Activated CD4-positive, alpha-beta T cell treated with anti-CD3 and anti-CD28 coated beads, Interleukin-2, amount 10 ng/mL, durations not matched to agents 24 days and 14 days (primary cell): ENCODE measurements around the gene ZNF518A. TPM values are rescaled to one million over a fixed set of nuclear protein-coding genes. Genes with fewer than 3 reads are reported as not detected.
"Not testable (repeated sequence)": the region's sequence is repeated elsewhere in the genome, so short reads cannot be mapped to it uniquely, and the experiment has no call there.

Source experiments
- DNase-seq: peaks from one replicate; pipeline ENCODE4 v3.0.0; 2022
- H3K27ac Mint-ChIP-seq: one replicate; pipeline ENCODE4 v1.8.0; 2022; ENCODE audit warnings: mild to moderate bottlenecking, mixed read lengths
- H3K27me3 Mint-ChIP-seq: one replicate; pipeline ENCODE4 v1.8.0; 2022; ENCODE audit warnings: mixed read lengths
- H3K36me3 Mint-ChIP-seq: one replicate; pipeline ENCODE4 v1.8.0; 2022; ENCODE audit warnings: low read depth, mild to moderate bottlenecking, mixed read lengths
- H3K4me1 Mint-ChIP-seq: one replicate; pipeline ENCODE4 v1.8.0; 2021; ENCODE audit warnings: mixed read lengths
- H3K4me3 Mint-ChIP-seq: one replicate; pipeline ENCODE4 v1.8.0; 2022; ENCODE audit warnings: mild to moderate bottlenecking, moderate library complexity, mixed read lengths
- H3K9me3 Mint-ChIP-seq: one replicate; pipeline ENCODE4 v1.8.0; 2021; ENCODE audit warnings: mixed read lengths
- intact Hi-C: fragments of 100-400 bp; cut with micrococcal nuclease; formaldehyde crosslinking; loops from one replicate; pipeline ENCODE4 v1.15.1; 2023
- total RNA-seq: library from RNA; stranded (reverse); gene quantifications from 2 replicates; pipeline ENCODE4 v1.2.3, GENCODE V29; 2022

ZNF518A gene
- total RNA-seq, 1 donor from 2014 or later: 16.9 TPM

DNA sequence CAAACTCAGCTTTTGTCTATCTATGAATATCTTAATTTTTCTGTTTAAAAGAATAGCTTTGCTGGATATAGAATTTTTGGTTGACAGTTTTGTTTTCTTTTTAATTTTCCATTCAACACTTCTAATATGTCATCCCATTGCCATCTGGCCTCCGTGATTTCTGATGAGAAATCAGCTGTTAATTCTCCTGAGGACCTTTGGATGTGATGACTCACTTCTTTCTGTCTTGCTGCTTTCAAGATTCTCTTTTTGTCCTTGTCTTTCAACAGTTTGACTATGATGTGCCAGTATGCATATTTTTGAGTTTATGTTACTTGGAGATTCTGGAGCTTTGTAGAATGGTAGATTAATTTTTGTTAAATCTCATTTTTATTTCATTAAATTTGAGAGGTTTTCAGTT, 38.4 kb downstream of the ZNF518A start:
- Mint-ChIP-seq H3K36me3 (peaks cover 5% of the 10 kb centered on the region), H3K4me3 (no peak overlapping the region), H3K4me1 (no peaks in the 10 kb centered on the region), H3K9me3 (peaks cover 17% of the 10 kb centered on the region), H3K27me3 (peaks cover 3% of the 10 kb centered on the region), H3K27ac (no peak overlapping the region)
- no peak for DNase-seq
- intact Hi-C loops: no loop called here

DNA sequence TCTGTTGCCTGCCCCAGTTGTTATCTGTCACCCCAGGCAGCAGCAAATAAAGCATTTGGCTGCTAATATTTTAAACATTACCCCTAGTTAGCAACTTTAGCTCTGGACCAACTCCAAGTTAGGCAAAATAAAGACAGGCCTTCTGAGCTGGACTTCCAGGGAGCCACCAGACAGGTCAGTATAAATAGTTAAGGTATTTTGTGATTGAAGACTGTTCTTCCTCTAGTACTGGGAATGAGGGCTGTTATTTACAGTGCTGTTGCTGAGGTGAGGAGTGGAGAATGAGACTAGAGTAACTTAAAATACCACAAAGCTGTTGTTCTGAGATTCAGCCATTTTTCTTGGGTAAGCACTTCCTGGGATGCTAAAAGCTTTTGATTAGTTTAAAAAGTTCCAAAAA, 40.1 kb downstream of the ZNF518A start:
- peaks cover 17% of the 10 kb centered on the region for H3K9me3 Mint-ChIP-seq
- DNase-seq: no peak
- H3K36me3 Mint-ChIP-seq: peaks cover 5% of the 10 kb centered on the region
- no peaks in the 10 kb centered on the region for H3K4me1 Mint-ChIP-seq
- H3K27ac Mint-ChIP-seq: no peak overlapping the region
- intact Hi-C loops: no loop called here
- peaks cover 4% of the 10 kb centered on the region for H3K27me3 Mint-ChIP-seq
- H3K4me3 Mint-ChIP-seq: no peak overlapping the region

DNA sequence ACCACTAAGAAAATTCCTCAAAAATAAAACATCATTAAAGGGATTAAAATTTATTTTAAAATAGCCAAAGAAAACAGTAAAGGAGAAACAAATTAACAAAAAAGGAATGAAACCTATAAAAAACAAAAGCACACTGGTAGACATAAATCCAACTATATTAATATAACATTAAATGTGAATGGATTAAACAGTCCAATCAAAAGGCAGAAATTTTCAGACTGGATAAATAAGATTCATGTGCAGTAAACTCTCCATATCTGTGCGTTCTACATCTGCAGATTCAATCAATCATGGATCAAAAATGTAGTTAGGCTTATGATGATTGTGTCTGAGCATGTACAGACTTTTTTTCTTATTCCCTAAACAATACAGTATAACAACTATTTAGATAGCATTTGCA, 42.6 kb downstream of the ZNF518A start:
- intact Hi-C loops: no loop called here

DNA sequence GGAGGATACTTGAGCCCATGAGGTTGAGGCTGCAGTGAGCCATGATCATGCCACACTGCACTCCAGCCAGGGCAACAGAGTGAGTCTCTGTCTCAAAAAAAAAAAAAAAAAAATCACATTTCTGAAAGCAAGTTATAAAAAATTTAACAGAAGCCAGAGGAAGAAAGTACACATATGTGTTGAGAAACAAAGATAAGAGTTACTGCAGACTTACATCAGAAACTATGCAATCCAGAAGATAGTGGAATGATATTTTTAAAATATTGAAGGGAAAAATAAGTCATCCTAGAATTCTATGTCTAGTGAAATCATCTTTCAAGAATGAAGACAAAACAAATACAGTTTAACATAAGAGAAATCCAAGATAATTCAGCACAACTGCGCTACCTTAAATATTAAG, 46.9 kb downstream of the ZNF518A start:
- no peaks in the 10 kb centered on the region for H3K4me1 Mint-ChIP-seq
- no peak for DNase-seq
- intact Hi-C loops: no loop called here
- H3K36me3 Mint-ChIP-seq: no peaks in the 10 kb centered on the region
- peaks cover 11% of the 10 kb centered on the region for H3K27me3 Mint-ChIP-seq
- no peak overlapping the region for H3K4me3 Mint-ChIP-seq
- peaks cover 6% of the 10 kb centered on the region for H3K9me3 Mint-ChIP-seq
- no peak overlapping the region for H3K27ac Mint-ChIP-seq

More for the DNA sequence above, 42.6 kb downstream of the ZNF518A start:
- Mint-ChIP-seq H3K4me1 (no peaks in the 10 kb centered on the region), H3K4me3 (no peak overlapping the region), H3K9me3 (peaks cover 17% of the 10 kb centered on the region), H3K36me3 (peaks cover 3% of the 10 kb centered on the region), H3K27ac (no peak overlapping the region), H3K27me3 (peaks cover 4% of the 10 kb centered on the region)
- no peak for DNase-seq

DNA sequence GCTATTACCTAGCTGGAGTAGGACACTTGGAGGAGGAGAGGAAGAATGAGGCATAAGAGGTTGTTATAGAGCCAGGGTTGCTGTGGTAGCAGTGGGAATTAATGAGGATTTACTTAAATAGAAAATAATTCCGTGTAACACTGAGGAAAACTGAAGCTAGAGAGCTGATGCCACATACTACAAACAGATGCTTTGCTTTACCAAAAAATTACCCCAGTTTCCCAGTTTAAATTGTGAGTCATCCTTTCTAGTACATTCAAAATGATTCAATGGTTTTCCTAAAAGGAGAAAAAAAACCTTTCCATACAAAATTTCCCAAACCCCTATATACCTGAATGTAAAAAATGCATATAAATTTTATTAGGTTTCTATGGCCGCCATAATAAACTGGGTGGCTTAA, 58.3 kb downstream of the ZNF518A start:
- peaks cover 9% of the 10 kb centered on the region for H3K27me3 Mint-ChIP-seq
- intact Hi-C loops: no loop called here
- H3K36me3 Mint-ChIP-seq: no peaks in the 10 kb centered on the region
- no peak overlapping the region for H3K27ac Mint-ChIP-seq
- peaks cover 11% of the 10 kb centered on the region for H3K9me3 Mint-ChIP-seq
- H3K4me1 Mint-ChIP-seq: no peaks in the 10 kb centered on the region
- no peak overlapping the region for H3K4me3 Mint-ChIP-seq
- DNase-seq: no peak

DNA sequence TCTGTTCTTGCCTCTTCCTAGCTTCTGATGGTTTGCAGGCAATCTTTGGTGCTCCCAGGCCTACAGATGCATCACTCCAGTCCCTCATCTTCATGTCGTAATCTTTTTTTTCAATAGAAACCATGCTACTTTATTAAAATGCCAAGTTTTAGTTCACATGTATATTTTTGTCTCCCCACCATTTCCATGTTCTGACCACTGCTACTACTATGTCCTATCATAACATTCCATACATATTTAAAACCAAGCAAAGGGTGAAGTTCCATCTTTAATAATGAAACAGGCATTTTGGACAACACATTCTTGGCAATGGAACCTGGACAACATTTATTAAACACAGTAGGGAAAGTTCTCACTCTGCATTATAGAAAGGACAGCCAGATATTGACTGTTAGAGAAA, 58.8 kb downstream of the ZNF518A start:
- no peak overlapping the region for H3K27ac Mint-ChIP-seq
- H3K27me3 Mint-ChIP-seq: peaks cover 7% of the 10 kb centered on the region
- intact Hi-C loops: no loop called here
- no peak overlapping the region for H3K4me3 Mint-ChIP-seq
- H3K36me3 Mint-ChIP-seq: no peaks in the 10 kb centered on the region
- no peak for DNase-seq
- no peaks in the 10 kb centered on the region for H3K4me1 Mint-ChIP-seq
- H3K9me3 Mint-ChIP-seq: peaks cover 6% of the 10 kb centered on the region

DNA sequence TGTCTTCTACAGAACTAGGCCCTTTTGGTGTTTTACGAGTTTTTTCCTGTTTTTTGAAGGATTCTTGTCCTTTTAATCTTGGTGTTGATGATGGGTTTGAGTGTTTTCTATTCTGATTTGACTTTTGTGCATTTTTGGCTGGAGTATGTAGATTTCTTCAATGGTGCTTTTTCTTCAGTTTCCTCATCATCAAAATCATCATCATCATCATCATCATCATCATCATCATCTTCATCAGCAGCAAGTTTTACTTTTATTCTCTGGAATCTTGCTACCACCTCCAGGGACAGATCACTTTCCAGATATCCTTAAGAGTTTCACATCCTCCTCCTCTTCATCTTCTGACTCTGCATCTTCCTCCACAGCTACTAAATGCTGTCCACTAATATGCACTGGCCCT, 59.4 kb downstream of the ZNF518A start:
- H3K36me3 Mint-ChIP-seq, H3K4me3 Mint-ChIP-seq, H3K27me3 Mint-ChIP-seq, H3K4me1 Mint-ChIP-seq, H3K27ac Mint-ChIP-seq, H3K9me3 Mint-ChIP-seq, intact Hi-C loops, DNase-seq: not testable (repeated sequence)

DNA sequence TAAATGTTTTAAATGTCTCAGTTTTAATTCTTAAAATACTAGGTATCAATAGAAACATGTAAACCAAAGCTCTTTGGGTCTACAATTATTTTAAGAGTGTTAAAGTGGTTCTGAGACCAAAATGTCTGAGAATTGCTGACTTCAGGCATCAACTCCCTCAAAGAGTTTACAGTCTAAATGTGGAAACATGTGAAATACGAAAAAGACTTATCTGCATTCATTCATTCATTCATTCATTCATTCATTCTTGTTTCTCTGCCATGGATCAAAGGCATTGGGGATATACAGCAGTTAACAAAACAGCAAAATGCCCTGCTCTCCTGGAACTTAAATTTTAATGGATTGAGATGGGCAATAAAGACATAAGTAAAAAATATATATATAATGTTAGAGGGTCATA, 71.4 kb downstream of the ZNF518A start:
- intact Hi-C loops: no loop called here
- no peak for DNase-seq
- Mint-ChIP-seq H3K27me3 (peaks cover 13% of the 10 kb centered on the region), H3K36me3 (no peaks in the 10 kb centered on the region), H3K9me3 (no peaks in the 10 kb centered on the region), H3K4me1 (no peaks in the 10 kb centered on the region), H3K27ac (no peak overlapping the region), H3K4me3 (no peak overlapping the region)

DNA sequence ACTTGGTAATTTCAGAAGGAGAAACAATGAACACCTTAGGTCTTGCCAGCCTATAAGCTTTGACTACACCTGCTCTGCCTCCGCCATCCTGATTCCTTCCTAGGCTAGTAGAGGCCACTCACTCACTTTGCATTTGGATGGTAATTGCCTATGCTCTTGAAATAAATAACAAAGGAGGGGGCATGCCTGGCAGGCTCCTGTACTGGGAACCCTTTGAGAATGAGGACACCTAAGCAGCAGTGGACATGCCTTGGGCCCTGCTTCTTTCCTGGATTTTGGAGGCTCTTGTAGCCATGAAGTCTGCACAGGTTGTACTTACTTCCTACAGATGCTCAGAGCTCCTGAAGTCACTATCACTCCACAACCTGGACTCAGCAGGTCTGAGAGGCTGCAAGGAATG, 75.5 kb downstream of the ZNF518A start:
- DNase-seq: no peak
- Mint-ChIP-seq H3K36me3 (no peaks in the 10 kb centered on the region), H3K4me1 (no peaks in the 10 kb centered on the region), H3K27me3 (peaks cover 20% of the 10 kb centered on the region), H3K9me3 (no peaks in the 10 kb centered on the region), H3K27ac (no peak overlapping the region), H3K4me3 (no peak overlapping the region)
- intact Hi-C loops: no loop called here

DNA sequence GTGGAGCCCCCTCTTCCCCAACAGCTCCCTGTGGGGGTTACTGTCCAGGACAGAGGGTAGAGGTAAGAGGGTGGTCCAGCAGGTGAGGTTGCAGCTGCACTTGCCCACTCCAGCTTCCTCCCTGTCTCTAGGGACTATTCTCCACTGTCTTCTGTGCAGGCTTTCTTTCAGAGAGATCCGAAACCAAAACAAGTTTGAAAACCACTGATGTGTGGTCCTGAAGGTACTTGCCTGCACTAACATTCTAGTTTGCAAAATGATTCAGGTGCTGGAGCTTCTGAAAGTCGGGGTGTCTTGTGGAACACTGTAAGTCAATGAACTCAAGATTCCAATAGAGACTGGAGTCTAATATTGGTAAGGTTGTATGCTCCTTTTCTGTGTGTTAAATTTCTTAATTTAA, 78.2 kb downstream of the ZNF518A start:
- no peaks in the 10 kb centered on the region for H3K9me3 Mint-ChIP-seq
- no peaks in the 10 kb centered on the region for H3K4me1 Mint-ChIP-seq
- H3K27ac Mint-ChIP-seq: no peak overlapping the region
- H3K4me3 Mint-ChIP-seq: no peak overlapping the region
- intact Hi-C loops: no loop called here
- no peak for DNase-seq
- H3K27me3 Mint-ChIP-seq: peaks cover 14% of the 10 kb centered on the region
- H3K36me3 Mint-ChIP-seq: no peaks in the 10 kb centered on the region

DNA sequence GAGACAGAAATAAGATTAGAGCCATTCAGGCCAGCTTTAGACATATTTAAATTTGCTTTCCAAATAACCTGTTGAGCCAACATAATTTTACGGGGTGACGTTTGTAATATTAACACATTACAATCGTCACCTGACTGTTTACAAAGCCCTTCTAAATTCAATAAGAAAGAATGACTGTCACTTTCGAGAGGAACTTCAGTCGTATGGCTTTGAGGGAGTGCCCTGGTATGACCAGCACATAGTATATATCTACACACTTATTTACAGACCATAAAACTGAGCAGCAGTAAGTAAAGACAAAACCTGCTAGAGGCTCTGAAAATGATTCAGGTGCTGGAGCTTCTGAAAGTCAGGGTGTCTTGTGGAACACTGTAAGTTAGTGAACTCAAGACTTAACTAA, 78.8 kb downstream of the ZNF518A start:
- H3K4me1 Mint-ChIP-seq: no peaks in the 10 kb centered on the region
- H3K4me3 Mint-ChIP-seq: no peak overlapping the region
- DNase-seq: no peak
- peaks cover 14% of the 10 kb centered on the region for H3K27me3 Mint-ChIP-seq
- no peak overlapping the region for H3K27ac Mint-ChIP-seq
- H3K9me3 Mint-ChIP-seq: no peaks in the 10 kb centered on the region
- intact Hi-C loops: no loop called here
- no peaks in the 10 kb centered on the region for H3K36me3 Mint-ChIP-seq

DNA sequence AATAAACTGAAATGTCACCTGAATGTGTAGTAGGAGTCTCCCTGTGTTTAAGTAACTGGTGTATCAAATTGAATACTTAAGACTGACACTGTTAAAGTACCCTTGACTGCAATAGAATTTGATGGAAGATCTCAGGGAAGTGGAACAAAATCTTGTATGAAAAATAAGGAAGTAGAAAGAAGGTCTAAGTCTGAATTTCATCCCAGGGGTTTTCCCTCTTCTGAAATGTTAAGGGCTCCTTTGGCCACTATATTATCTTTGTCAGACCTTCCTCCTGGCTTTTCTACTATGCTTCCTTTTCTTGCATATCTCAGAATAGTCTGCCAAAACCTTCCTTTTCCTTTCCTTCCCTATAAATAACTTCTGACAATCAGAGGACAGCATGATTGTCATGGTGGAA, 81.7 kb downstream of the ZNF518A start:
- H3K9me3 Mint-ChIP-seq: no peaks in the 10 kb centered on the region
- peaks cover 10% of the 10 kb centered on the region for H3K27me3 Mint-ChIP-seq
- no peak overlapping the region for H3K27ac Mint-ChIP-seq
- DNase-seq: no peak
- no peaks in the 10 kb centered on the region for H3K36me3 Mint-ChIP-seq
- intact Hi-C loops: no loop called here
- no peak overlapping the region for H3K4me3 Mint-ChIP-seq
- H3K4me1 Mint-ChIP-seq: no peaks in the 10 kb centered on the region

DNA sequence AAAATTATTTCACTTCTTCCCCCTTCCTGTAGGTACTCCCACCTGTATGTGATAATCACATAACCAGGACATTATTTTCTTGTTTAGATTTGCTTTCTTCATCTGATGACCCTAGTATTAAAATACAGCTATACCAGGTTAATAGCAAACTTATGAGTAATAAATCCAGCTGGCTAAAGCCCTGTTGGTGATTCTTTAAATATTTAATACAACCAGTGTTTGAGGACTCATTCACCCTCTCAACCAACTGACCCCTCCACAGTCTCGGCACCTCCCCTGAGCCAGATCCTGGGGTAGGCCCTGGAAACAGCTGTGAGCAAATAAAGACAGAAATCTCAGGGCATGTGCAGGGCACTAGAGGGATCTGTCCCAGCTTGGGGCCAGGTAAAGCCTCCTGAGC, 82.8 kb downstream of the ZNF518A start:
- H3K36me3 Mint-ChIP-seq: no peaks in the 10 kb centered on the region
- intact Hi-C loops: no loop called here
- peaks cover 9% of the 10 kb centered on the region for H3K27me3 Mint-ChIP-seq
- DNase-seq: no peak
- no peak overlapping the region for H3K4me3 Mint-ChIP-seq
- H3K9me3 Mint-ChIP-seq: peaks cover 5% of the 10 kb centered on the region
- no peaks in the 10 kb centered on the region for H3K4me1 Mint-ChIP-seq
- H3K27ac Mint-ChIP-seq: no peak overlapping the region
